ENCODE measurements around the gene ELL2.

- TF ChIP-seq POLR2A (IDR thresholded peaks at IDR 0.05) (no peak), CTCF (IDR thresholded peaks at IDR 0.05) (no peak), POLR2AphosphoS5 (IDR thresholded peaks at IDR 0.05) (peak; percentile 2 to 93 (median 90))
These were observed 119.5 kb downstream of the ELL2 start for GRCh38 chr5:95841914-95842812.

All from suprapubic skin (tissue), 4 donors.